ENCODE data around the gene ADAMTSL1. TPM values are rescaled to one million over a fixed set of nuclear protein-coding genes. Genes with fewer than 3 reads are reported as not detected.

Gene ADAMTSL1
- total RNA-seq, 1 experiment from 2014 or later = 1.2 TPM

DNA sequence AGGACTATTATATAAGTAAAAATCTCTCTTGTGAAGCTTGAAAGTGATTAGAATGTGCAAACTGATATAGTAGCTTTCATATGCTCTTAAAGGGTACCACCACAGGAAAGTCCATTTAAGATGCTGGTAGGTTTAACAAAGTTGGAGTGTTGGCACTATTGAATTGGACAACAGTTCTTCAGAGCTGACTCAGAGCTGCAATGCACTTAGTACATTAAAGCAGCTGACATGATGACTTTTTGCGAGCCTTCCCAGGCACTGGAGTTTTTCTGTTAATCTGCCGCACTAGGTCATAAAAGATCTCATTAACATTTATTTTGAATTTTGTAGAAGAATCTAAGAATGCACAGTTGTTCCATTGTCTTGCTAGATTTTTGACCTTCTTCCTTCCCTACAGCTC is 243.8 kb downstream of the ADAMTSL1 start:
- H4K91ac ChIP-seq (ENCODE audit: insufficient read length, low read depth, low read length) = no peak overlapping the region
- Mint-ChIP-seq H3K36me3 (ENCODE audit: insufficient read depth in 1 of 3, low read depth in 3 of 3) (no peaks in the 10 kb centered on the region), H3K4me1 (no peaks in the 10 kb centered on the region), H3K27ac (no peak overlapping the region), H3K9me3 (no peaks in the 10 kb centered on the region; a peak in 1 of 5 replicates), H3K27me3 (ENCODE audit: low read depth) (no peaks in the 10 kb centered on the region), H3K4me3 (no peak overlapping the region)
- no peak for DNase-seq
- no peak overlapping the region for H3K4me2 ChIP-seq (ENCODE audit: insufficient read depth, insufficient read length, low read length)
- H3K9ac ChIP-seq (ENCODE audit: extremely low read depth, insufficient read length, low read length) = no peak overlapping the region
- no peak overlapping the region for H3K23ac ChIP-seq (ENCODE audit: insufficient read length, low read depth, low read length)
- no peak overlapping the region for H2AFZ ChIP-seq (ENCODE audit: low read length)
- H3K27ac ChIP-seq (ENCODE audit: insufficient read length, low read depth, low read length) = no peak overlapping the region
- H2AK5ac ChIP-seq (ENCODE audit: insufficient read length, low read length) = no peak overlapping the region
- no peak overlapping the region for H2BK5ac ChIP-seq (ENCODE audit: insufficient read length, low read length)
- no CpG with 5 or more reads among the region's 2 CpGs for WGBS (ENCODE audit: extremely low coverage, insufficient read length, low lambda C conversion rate)
- H4K8ac ChIP-seq (replicated peaks; ENCODE audit: insufficient read length, low read depth, low read length) = no peak overlapping the region
- no peak overlapping the region for H3K4ac ChIP-seq (ENCODE audit: low read depth, low read length)
- no peaks in the 10 kb centered on the region for H3K23me2 ChIP-seq (ENCODE audit: insufficient read length, low read depth, low read length, poor library complexity, severe bottlenecking)
- H3K14ac ChIP-seq (ENCODE audit: insufficient read depth, low read length) = no peak overlapping the region
- no peak overlapping the region for H2BK12ac ChIP-seq (ENCODE audit: insufficient read length, low read depth, low read length)
- no peaks in the 10 kb centered on the region for H3K27me3 ChIP-seq (ENCODE audit: insufficient read depth, low read length)
- H3K56ac ChIP-seq (ENCODE audit: insufficient read length, low read depth, low read length) = no peak overlapping the region
- no peaks in the 10 kb centered on the region for H3K9me3 ChIP-seq (ENCODE audit: control insufficient read depth, low read depth, low read length)
- no peak overlapping the region for H2BK20ac ChIP-seq (ENCODE audit: low read depth, low read length, poor library complexity, severe bottlenecking)
- H2BK120ac ChIP-seq (ENCODE audit: low read depth, low read length, poor library complexity, severe bottlenecking) = no peak overlapping the region
- no peak overlapping the region for H3T11ph ChIP-seq (ENCODE audit: low read length)
- TF ChIP-seq CTCF (conservative IDR thresholded peaks at IDR 0.05) = no peak
- no peaks in the 10 kb centered on the region for H3K4me1 ChIP-seq (ENCODE audit: insufficient read depth, low read length)
- H4K20me1 ChIP-seq (ENCODE audit: control insufficient read depth, insufficient read depth, insufficient read length) = no peaks in the 10 kb centered on the region
- H3K79me2 ChIP-seq (ENCODE audit: insufficient read depth, low read length) = no peaks in the 10 kb centered on the region
- H3K79me1 ChIP-seq (ENCODE audit: insufficient read depth, low read depth, low read length, poor library complexity, severe bottlenecking) = no peaks in the 10 kb centered on the region
- H4K5ac ChIP-seq (ENCODE audit: insufficient read length, low read depth, low read length) = no peak overlapping the region
- no peak overlapping the region for H2BK15ac ChIP-seq (ENCODE audit: low read depth, low read length)
- H3K18ac ChIP-seq (ENCODE audit: insufficient read length, low read depth, low read length) = no peak overlapping the region

Data from H9 (cell line).